ENCODE data around the gene ARID3A.

ARID3A gene

DNA sequence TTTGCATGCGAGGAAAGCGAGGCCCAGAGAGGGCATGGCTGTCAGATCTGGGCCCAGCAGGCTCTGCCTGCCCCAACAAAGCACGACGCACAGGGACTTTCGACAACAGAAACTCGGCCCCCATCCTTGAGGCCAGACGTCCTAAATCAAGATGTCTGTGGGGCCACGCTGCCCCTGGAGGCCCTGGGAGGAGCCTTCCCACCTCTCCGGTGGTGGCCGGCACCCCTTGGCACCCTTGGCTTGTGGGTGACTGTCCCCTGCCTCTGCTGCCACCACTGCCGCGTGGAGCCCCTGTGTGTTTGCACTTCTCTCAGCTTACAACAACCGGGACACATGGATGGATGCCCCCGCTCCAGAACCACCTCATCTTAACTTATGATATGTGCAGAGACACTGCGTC is 62.7 kb downstream of the ARID3A start:
- no peak for TF ChIP-seq ZFX (IDR thresholded peaks at IDR 0.05)
- TF ChIP-seq, protein P1, sequence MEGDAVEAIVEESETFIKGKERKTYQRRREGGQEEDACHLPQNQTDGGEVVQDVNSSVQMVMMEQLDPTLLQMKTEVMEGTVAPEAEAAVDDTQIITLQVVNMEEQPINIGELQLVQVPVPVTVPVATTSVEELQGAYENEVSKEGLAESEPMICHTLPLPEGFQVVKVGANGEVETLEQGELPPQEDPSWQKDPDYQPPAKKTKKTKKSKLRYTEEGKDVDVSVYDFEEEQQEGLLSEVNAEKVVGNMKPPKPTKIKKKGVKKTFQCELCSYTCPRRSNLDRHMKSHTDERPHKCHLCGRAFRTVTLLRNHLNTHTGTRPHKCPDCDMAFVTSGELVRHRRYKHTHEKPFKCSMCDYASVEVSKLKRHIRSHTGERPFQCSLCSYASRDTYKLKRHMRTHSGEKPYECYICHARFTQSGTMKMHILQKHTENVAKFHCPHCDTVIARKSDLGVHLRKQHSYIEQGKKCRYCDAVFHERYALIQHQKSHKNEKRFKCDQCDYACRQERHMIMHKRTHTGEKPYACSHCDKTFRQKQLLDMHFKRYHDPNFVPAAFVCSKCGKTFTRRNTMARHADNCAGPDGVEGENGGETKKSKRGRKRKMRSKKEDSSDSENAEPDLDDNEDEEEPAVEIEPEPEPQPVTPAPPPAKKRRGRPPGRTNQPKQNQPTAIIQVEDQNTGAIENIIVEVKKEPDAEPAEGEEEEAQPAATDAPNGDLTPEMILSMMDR (conservative IDR thresholded peaks at IDR 0.05), result no peak
- H3K27ac ChIP-seq, result no peak overlapping the region

DNA sequence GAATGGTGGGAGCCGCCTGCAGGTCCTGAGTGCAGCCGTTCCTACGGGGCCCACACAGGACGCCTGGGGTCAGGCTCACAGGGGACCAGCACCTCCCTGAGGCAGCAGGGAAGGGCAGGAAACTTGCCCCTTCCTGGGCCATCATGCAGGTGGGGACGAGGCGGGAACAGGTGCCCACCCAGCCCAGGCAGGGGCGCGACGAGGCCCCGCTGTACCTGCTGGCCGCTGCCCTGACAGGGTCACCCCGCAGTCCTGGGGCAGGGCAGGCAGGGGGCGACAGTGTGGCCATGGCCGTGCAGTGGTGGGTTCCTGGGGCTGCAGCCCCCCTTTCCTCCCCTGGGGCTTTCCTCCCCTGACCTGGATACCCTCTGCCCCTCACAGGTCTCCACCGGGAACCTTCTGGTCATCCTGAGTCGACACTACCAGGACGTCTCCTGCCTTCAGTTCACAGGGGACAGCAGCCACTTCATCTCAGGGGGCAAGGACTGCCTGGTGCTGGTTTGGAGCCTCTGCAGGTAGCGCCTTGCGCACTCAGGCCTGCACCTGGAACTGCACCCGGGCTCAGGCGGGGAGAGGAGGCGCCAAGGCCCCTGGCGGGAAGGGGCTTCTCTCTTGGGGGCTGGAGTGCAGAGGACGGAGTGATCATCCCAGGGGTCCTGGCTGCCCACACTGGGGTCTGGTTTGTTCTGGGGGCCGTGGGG is 63.7 kb downstream of the ARID3A start:
- H3K27ac ChIP-seq, result no peak overlapping the region
- TF ChIP-seq, protein P1 (conservative IDR thresholded peaks at IDR 0.05), result no peak; the same call in 1 of the 2 replicates
- no peak for TF ChIP-seq ZFX (IDR thresholded peaks at IDR 0.05)

DNA sequence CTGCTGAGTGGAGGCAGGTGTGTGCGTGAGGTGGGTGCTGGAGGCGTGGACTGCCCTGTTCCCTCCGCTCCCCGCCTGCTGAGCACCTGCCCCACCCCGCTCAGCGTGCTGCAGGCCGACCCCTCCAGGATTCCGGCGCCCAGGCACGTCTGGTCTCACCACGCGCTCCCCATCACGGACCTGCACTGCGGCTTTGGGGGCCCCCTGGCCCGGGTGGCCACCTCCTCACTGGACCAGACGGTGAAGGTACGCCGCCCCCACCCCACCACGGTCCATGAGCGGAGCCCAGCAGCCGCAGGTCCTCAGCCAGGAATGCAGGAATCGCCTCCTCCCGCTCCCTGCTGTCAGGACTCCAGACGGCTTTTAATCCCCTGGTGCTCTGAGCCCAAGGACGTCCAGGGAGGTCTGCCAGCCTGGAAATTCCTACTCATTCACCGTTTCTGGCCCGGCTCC is 64.3 kb downstream of the ARID3A start:
- H3K27ac ChIP-seq, result no peak overlapping the region
- no peak for TF ChIP-seq ZFX (IDR thresholded peaks at IDR 0.05)
- TF ChIP-seq, protein P1 (conservative IDR thresholded peaks at IDR 0.05), result no peak

DNA sequence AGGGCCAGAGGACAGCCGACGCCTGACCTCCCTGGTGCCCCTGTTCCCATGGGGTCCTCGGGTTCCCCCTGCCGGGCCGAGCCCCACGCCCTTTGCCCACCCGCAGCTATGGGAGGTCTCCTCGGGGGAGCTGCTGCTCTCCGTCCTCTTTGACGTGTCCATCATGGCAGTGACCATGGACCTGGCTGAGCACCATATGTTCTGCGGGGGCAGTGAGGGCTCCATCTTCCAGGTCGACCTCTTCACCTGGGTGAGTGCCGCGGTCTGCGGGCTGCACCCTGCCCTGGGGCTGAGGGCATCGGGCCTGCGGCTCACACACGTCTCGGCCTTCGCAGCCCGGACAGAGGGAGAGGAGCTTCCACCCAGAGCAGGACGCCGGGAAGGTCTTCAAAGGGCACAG is 64.9 kb downstream of the ARID3A start:
- H3K27ac ChIP-seq, result no peak overlapping the region
- TF ChIP-seq, protein P1 (conservative IDR thresholded peaks at IDR 0.05), result no peak
- TF ChIP-seq ZFX (IDR thresholded peaks at IDR 0.05), result no peak

DNA sequence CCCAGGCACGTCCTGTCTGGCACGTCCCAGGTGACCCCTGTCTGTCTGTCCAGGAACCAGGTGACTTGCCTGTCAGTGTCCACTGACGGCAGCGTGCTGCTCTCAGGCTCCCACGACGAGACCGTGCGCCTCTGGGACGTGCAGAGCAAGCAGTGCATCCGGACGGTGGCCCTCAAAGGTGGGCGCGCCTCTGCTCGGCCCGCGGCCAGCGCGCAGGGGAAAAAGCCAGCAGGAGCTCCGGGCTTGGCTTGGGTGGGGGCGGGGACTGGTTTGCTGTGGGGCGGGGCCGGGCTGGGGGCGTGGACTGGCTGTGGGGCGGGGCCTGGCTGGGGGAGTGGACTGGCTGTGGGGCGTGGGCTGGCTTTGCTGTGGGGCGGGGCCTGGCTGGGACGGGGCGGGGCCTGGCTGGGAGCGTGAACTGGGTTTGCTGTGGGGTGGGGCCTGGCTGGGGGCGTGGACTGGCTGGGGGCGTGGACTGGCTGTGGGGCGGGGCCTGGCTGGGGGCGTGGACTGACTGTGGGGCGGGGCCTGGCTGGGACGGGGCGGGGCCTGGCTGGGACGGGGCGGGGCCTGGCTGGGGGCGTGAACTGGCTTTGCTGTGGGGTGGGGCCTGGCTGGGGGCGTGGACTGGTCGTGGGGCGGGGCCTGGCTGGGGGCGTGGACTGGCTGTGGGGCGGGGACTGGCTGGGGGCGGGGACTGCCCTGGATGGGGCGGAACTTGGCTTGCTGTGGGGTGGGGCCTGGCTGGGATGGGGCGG is 65.5 kb downstream of the ARID3A start:
- TF ChIP-seq, protein P1 (conservative IDR thresholded peaks at IDR 0.05), result no peak
- TF ChIP-seq ZFX (IDR thresholded peaks at IDR 0.05), result no peak
- H3K27ac ChIP-seq, result no peak overlapping the region

DNA sequence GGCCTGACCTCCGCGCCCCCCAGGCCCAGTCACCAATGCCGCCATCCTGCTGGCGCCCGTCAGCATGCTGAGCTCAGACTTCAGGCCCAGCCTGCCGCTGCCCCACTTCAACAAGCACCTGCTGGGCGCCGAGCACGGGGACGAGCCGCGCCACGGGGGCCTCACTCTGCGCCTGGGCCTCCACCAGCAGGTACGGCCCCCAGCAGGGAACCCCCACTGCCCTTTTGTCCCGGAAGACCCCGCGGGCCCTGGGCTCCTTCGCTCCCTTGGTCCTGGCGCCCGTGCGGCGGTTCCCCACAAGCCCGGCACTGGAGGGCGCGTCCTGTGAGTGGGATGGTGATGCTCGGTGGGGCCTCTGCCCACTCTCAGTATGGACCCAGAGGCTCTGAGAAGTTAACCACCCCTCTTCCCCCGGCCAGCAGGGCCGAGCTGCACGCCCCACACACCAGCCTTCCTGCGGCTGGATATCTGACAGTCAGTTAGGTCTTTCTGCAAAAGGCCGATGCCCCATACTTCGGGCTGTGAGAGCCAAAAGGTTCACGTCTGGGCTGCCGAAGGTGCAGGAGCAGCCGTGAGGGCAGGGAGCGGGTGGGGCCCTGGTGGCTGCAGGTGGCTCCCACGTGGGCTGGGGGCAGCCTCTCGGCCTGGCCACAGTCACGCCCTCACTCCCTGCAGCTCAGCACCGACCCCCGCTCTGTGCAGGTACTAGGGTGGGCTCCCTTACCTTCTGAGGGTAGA is 66.3 kb downstream of the ARID3A start:
- no peak for TF ChIP-seq ZFX (IDR thresholded peaks at IDR 0.05)
- TF ChIP-seq, protein P1 (conservative IDR thresholded peaks at IDR 0.05), result no peak
- H3K27ac ChIP-seq, result no peak overlapping the region

DNA sequence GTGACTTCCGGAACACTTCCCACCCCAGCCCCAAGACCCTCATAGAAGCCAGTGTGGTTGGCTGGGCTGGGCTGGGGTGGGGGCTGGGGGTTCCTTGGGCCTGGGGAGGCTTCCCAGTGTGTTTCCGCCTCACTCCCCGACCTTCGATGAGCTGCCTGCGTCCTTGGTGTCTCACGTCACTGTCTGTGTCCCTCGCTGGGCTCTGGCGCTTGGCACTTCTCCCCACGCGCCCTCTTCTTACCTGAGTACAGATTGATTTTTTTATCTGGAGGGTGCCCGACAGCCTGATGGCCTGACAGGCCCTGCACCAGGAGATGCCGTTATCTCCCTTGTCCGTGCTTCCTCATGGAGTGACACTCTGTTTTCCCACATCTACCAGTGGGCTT is 66.8 kb downstream of the ARID3A start:
- H3K27ac ChIP-seq, result no peak overlapping the region
- TF ChIP-seq, protein P1 (conservative IDR thresholded peaks at IDR 0.05), result no peak
- no peak for TF ChIP-seq ZFX (IDR thresholded peaks at IDR 0.05)
